ENCODE results near the gene POMGNT1.

GRCh38 chr1:46157916-46158311 lies 40.3 kb downstream of the POMGNT1 start:
- TF ChIP-seq CTCF (IDR thresholded peaks at IDR 0.05): no peak
- TF ChIP-seq EZH2 (IDR thresholded peaks at IDR 0.05): no peak
- TF ChIP-seq EZH2phosphoT487 (IDR thresholded peaks at IDR 0.05): no peak
